NCI-H1092 treated with DMSO at 0.1 percent for 48 hours (cell line): ENCODE results near the gene DENND5B.
"Not testable (repeated sequence)": the region's sequence is repeated elsewhere in the genome, so short reads cannot be mapped to it uniquely, and the experiment has no call there.

Experiments
- DNase-seq: peaks from one replicate; lab custom pipeline; 2025; lab: John Stamatoyannopoulos, UW

The DENND5B gene

GRCh38 chr12:31506515-31507306 is 84.2 kb downstream of the DENND5B start:
- no peak for DNase-seq

- no peak for DNase-seq
Measured at GRCh38 chr12:31504625-31505222, 86.2 kb downstream of the DENND5B start.

GRCh38 chr12:31501014-31501413 is 89.9 kb downstream of the DENND5B start:
- DNase-seq, result not testable (repeated sequence)

GRCh38 chr12:31499567-31499966 is 91.4 kb downstream of the DENND5B start:
- no peak for DNase-seq

- DNase-seq, result no peak
Measured at GRCh38 chr12:31498424-31498823, 92.5 kb downstream of the DENND5B start.

GRCh38 chr12:31496257-31496656 is 94.7 kb downstream of the DENND5B start:
- DNase-seq, result no peak

GRCh38 chr12:31494455-31494854 is 96.5 kb downstream of the DENND5B start:
- no peak for DNase-seq

- no peak for DNase-seq
Measured at GRCh38 chr12:31492599-31493196, 98.2 kb downstream of the DENND5B start.

- DNase-seq, result no peak
Measured at GRCh38 chr12:31491841-31492598, 98.9 kb downstream of the DENND5B start.

- no peak for DNase-seq
Measured at GRCh38 chr12:31491241-31491794, 99.6 kb downstream of the DENND5B start.

GRCh38 chr12:31488737-31489338 is 102.1 kb downstream of the DENND5B start:
- no peak for DNase-seq

GRCh38 chr12:31485571-31485970 is 105.4 kb downstream of the DENND5B start:
- DNase-seq, result no peak

GRCh38 chr12:31482816-31483215 is 108.1 kb downstream of the DENND5B start:
- no peak for DNase-seq

GRCh38 chr12:31481415-31481814 is 109.5 kb downstream of the DENND5B start:
- DNase-seq, result no peak

- no peak for DNase-seq
Measured at GRCh38 chr12:31479516-31480210, 111.3 kb downstream of the DENND5B start.

GRCh38 chr12:31478898-31479297 is 112.0 kb downstream of the DENND5B start:
- DNase-seq, result no peak

- DNase-seq, result no peak
Measured at GRCh38 chr12:31478425-31478824, 112.5 kb downstream of the DENND5B start.

GRCh38 chr12:31477687-31478086 is 113.2 kb downstream of the DENND5B start:
- no peak for DNase-seq

- no peak for DNase-seq
Measured at GRCh38 chr12:31476437-31476836, 114.5 kb downstream of the DENND5B start.

- not testable (repeated sequence) for DNase-seq
Measured at GRCh38 chr12:31475610-31476009, 115.3 kb downstream of the DENND5B start.

GRCh38 chr12:31474751-31475150 is 116.2 kb downstream of the DENND5B start:
- no peak for DNase-seq
